ENCODE measurements around the gene POLR1F. TPM values are rescaled to one million over a fixed set of nuclear protein-coding genes. Genes with fewer than 3 reads are reported as not detected.

Gene POLR1F
- total and polyA plus RNA-seq, 2 donors (not counting 1 experiment from before 2014, with no cell fraction given): 10.6 to 13.8 TPM

GRCh38 chr7:19701471-19701870 lies 7.4 kb downstream of the POLR1F start:
- DNase-seq: no peak
- Histone ChIP-seq H3K4me3 (ENCODE audit: control extremely low read depth in 1 of 5, extremely low read depth in 1 of 5, insufficient read depth in 1 of 5, low read depth in 2 of 5, low read length in 4 of 5) (no peak overlapping the region), H3K4me2 (replicated peaks; ENCODE audit: low read depth, low read length, poor library complexity, severe bottlenecking) (no peak overlapping the region), H3K9me3 (ENCODE audit: control extremely low read depth in 1 of 3, control insufficient read depth in 2 of 3, insufficient read depth in 1 of 3, low read length in 2 of 3) (no peaks in the 10 kb centered on the region), H3K9ac (ENCODE audit: low read length) (no peak overlapping the region), H3K27me3 (replicated peaks in 1 of 4; ENCODE audit: control extremely low read depth in 1 of 4, control insufficient read depth in 3 of 4, insufficient read depth in 4 of 4, low read length in 3 of 4) (no peaks in the 10 kb centered on the region), H3K27ac (ENCODE audit: low read length in 2 of 2) (no peak overlapping the region), H3K36me3 (replicated peaks in 1 of 2; ENCODE audit: control extremely low read depth in 1 of 2, control insufficient read depth in 1 of 2, extremely low read depth in 1 of 2, insufficient read depth in 2 of 2, low read length in 1 of 2) (peaks cover 14 to 26% of the 10 kb centered on the region in 2 experiments), H4K20me1 (ENCODE audit: control insufficient read depth, insufficient read depth, low read length, poor library complexity, severe bottlenecking) (no peaks in the 10 kb centered on the region), H2AFZ (ENCODE audit: insufficient read depth, low read depth, low read length, poor library complexity, severe bottlenecking) (no peak overlapping the region), H3K79me2 (ENCODE audit: control insufficient read depth, insufficient read depth, low read length) (peaks cover 11% of the 10 kb centered on the region), H3K4me1 (ENCODE audit: control insufficient read depth in 2 of 2, insufficient read depth in 2 of 2, low read length in 2 of 2) (no peaks in the 10 kb centered on the region)
- intact Hi-C loops (cut with micrococcal nuclease): no loop called here
- peaks cover 6% of the 10 kb centered on the region for H3K4me1 Mint-ChIP-seq
- no peak overlapping the region for H3K27ac Mint-ChIP-seq
- no peaks in the 10 kb centered on the region for H3K27me3 Mint-ChIP-seq
- no peaks in the 10 kb centered on the region for H3K9me3 Mint-ChIP-seq (ENCODE audit: insufficient read depth)
- no peak for ATAC-seq (ENCODE audit: low read depth)
- no peak overlapping the region for H3K4me3 Mint-ChIP-seq
- TF ChIP-seq, protein P1, sequence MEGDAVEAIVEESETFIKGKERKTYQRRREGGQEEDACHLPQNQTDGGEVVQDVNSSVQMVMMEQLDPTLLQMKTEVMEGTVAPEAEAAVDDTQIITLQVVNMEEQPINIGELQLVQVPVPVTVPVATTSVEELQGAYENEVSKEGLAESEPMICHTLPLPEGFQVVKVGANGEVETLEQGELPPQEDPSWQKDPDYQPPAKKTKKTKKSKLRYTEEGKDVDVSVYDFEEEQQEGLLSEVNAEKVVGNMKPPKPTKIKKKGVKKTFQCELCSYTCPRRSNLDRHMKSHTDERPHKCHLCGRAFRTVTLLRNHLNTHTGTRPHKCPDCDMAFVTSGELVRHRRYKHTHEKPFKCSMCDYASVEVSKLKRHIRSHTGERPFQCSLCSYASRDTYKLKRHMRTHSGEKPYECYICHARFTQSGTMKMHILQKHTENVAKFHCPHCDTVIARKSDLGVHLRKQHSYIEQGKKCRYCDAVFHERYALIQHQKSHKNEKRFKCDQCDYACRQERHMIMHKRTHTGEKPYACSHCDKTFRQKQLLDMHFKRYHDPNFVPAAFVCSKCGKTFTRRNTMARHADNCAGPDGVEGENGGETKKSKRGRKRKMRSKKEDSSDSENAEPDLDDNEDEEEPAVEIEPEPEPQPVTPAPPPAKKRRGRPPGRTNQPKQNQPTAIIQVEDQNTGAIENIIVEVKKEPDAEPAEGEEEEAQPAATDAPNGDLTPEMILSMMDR (IDR thresholded peaks at IDR 0.05): no peak
- TF ChIP-seq EZH2 (IDR thresholded peaks at IDR 0.05; ENCODE audit: borderline replicate concordance, insufficient read depth, low read depth, low read length, poor library complexity, severe bottlenecking): no peak
- ChIA-PET CTCF (interaction anchor here (2.5 kb wide), 1 partner anchor 13 kb away, joined by 17 read pairs; no protein-coding TSS in a partner anchor), POLR2A (no interaction called here)
- WGBS (ENCODE audit: insufficient coverage): no CpG with 5 or more reads among the region's 4 CpGs

- H3K4me3 Mint-ChIP-seq: no peak overlapping the region
These were observed 7.9 kb downstream of the POLR1F start for GRCh38 chr7:19700936-19701335.

More at GRCh38 chr7:19700936-19701335, 7.9 kb downstream of the POLR1F start:
- Histone ChIP-seq H3K4me2 (replicated peaks; ENCODE audit: low read depth, low read length, poor library complexity, severe bottlenecking) (no peak overlapping the region), H3K9me3 (ENCODE audit: control extremely low read depth in 1 of 3, control insufficient read depth in 2 of 3, insufficient read depth in 1 of 3, low read length in 2 of 3) (no peaks in the 10 kb centered on the region), H3K27ac (ENCODE audit: low read length in 2 of 2) (no peak overlapping the region), H3K4me3 (ENCODE audit: control extremely low read depth in 1 of 5, extremely low read depth in 1 of 5, insufficient read depth in 1 of 5, low read depth in 2 of 5, low read length in 4 of 5) (no peak overlapping the region), H3K36me3 (replicated peaks in 1 of 2; ENCODE audit: control extremely low read depth in 1 of 2, control insufficient read depth in 1 of 2, extremely low read depth in 1 of 2, insufficient read depth in 2 of 2, low read length in 1 of 2) (peaks cover 14 to 29% of the 10 kb centered on the region in 2 experiments), H3K4me1 (ENCODE audit: control insufficient read depth in 2 of 2, insufficient read depth in 2 of 2, low read length in 2 of 2) (no peaks in the 10 kb centered on the region), H4K20me1 (ENCODE audit: control insufficient read depth, insufficient read depth, low read length, poor library complexity, severe bottlenecking) (no peaks in the 10 kb centered on the region), H3K9ac (ENCODE audit: low read length) (no peak overlapping the region), H3K27me3 (replicated peaks in 1 of 4; ENCODE audit: control extremely low read depth in 1 of 4, control insufficient read depth in 3 of 4, insufficient read depth in 4 of 4, low read length in 3 of 4) (no peaks in the 10 kb centered on the region), H2AFZ (ENCODE audit: insufficient read depth, low read depth, low read length, poor library complexity, severe bottlenecking) (no peak overlapping the region), H3K79me2 (ENCODE audit: control insufficient read depth, insufficient read depth, low read length) (peaks cover 7% of the 10 kb centered on the region)
- Mint-ChIP-seq H3K27me3 (no peaks in the 10 kb centered on the region), H3K9me3 (ENCODE audit: insufficient read depth) (no peaks in the 10 kb centered on the region), H3K4me1 (peaks cover 2% of the 10 kb centered on the region), H3K27ac (no peak overlapping the region)
- no peak for ATAC-seq (ENCODE audit: low read depth)
- WGBS (ENCODE audit: insufficient coverage): no CpG with 5 or more reads among the region's 3 CpGs
- POLR2A ChIA-PET: interaction anchor here (0.5 kb wide), 1 partner anchor 56 kb away, joined by 4 read pairs; no protein-coding TSS in a partner anchor
- CTCF ChIA-PET: interaction anchor here (2.5 kb wide), 1 partner anchor 13 kb away, joined by 17 read pairs; no protein-coding TSS in a partner anchor
- intact Hi-C loops (cut with micrococcal nuclease): no loop called here
- DNase-seq: no peak
- TF ChIP-seq, protein P1 (IDR thresholded peaks at IDR 0.05): no peak
- no peak for TF ChIP-seq EZH2 (IDR thresholded peaks at IDR 0.05; ENCODE audit: borderline replicate concordance, insufficient read depth, low read depth, low read length, poor library complexity, severe bottlenecking)
